Right lobe of liver (tissue), 4 donors: ENCODE measurements around the gene APOB.

Experiments used
- POLR2A ChIP-seq: fragments of 450-650 bp; IDR thresholded peaks from one replicate; pipeline ENCODE4 v1.6.1; 2017; ENCODE audit warnings: antibody characterized with exemption, mild to moderate bottlenecking
- TF ChIP-seq, protein P1 (sequence below), 4 donors: fragments of 200-600 bp in 3 of 4; fragments of 450-650 bp in 1 of 4; IDR thresholded peaks; one replicate each; pipeline versions ENCODE4 v1.5.1 to v1.8.0; 2016 to 2022; ENCODE audit warnings: antibody characterized with exemption in 4 of 4, mild to moderate bottlenecking in 2 of 4
- donor health status: DM: no; HTN: no; CAD: no.
- donor health status: DM: no; HTN: no; CAD: no.
- donor health status: DM: no; HTN: yes; CAD: no.

DNA sequence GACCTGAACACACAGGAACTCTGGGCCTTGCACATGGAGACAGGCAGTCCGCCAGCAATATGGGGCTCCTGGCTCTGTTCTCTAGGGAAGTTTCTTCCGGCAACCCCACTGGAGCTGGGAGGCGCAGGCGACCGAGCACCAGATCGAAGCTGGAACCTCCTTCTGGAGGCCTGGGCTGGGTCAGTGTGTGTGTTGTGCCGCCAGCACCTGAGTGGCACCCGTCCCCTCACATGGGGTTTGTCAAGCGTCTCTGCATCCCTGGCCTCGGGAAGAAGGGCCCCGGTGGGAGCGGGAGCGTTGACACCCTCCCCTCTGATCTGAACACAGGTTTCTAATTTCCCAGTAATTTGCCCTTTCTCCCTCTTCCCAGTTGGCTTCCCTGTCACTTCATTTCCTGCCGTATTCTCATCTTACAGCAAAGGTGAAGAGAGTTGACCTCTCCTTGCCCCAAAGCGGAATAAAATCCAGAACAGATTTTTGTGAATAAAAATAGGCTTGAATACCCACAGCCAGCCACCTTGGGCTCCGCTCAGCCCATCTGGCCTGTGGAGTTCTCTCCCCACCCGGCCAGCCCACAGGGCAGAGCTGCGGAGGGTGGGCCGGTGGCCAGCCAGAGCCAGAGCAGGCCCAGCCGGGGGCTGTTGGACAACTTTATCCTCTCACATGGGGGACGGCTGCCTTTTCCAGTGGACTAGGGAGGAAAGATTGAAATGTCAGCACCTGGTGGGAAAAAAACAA is 85.9 kb downstream of the APOB start:
- TF ChIP-seq POLR2A: no peak
- TF ChIP-seq, protein P1, sequence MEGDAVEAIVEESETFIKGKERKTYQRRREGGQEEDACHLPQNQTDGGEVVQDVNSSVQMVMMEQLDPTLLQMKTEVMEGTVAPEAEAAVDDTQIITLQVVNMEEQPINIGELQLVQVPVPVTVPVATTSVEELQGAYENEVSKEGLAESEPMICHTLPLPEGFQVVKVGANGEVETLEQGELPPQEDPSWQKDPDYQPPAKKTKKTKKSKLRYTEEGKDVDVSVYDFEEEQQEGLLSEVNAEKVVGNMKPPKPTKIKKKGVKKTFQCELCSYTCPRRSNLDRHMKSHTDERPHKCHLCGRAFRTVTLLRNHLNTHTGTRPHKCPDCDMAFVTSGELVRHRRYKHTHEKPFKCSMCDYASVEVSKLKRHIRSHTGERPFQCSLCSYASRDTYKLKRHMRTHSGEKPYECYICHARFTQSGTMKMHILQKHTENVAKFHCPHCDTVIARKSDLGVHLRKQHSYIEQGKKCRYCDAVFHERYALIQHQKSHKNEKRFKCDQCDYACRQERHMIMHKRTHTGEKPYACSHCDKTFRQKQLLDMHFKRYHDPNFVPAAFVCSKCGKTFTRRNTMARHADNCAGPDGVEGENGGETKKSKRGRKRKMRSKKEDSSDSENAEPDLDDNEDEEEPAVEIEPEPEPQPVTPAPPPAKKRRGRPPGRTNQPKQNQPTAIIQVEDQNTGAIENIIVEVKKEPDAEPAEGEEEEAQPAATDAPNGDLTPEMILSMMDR (IDR thresholded peaks at IDR 0.05): no peak
